HG03575 (cell line): Measurements from ENCODE around the gene TFB1M.

Experiments
- ATAC-seq: cut with Tn5 transposase; IDR thresholded peaks from one replicate; pipeline ENCODE4 v1.9.1; 2021; ENCODE audit not compliant: unreplicated experiment, insufficient number of reproducible peaks, low FRiP score; ENCODE audit errors: extremely low read depth

Gene TFB1M

GRCh38 chr6:155310596-155310995 is 3.7 kb downstream of the TFB1M start:
- ATAC-seq = no peak

DNA sequence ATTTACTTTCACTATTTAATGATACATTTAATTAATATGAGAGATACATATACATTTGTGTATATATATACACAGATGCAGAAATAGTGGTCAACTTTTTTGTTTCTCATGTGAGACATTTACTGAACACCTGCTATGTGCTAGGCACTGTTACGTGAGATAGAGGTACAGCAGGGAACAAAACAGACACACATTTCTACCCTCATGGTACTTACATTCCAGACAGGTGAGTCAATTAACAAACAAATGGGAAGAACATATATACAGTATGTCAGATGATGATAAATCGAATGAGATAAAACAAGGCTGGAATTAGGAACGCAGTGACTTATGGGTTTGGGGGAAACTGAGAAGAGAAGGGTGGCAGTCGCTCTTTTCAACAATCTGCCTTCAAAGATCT is 5.1 kb downstream of the TFB1M start:
- no peak for ATAC-seq

DNA sequence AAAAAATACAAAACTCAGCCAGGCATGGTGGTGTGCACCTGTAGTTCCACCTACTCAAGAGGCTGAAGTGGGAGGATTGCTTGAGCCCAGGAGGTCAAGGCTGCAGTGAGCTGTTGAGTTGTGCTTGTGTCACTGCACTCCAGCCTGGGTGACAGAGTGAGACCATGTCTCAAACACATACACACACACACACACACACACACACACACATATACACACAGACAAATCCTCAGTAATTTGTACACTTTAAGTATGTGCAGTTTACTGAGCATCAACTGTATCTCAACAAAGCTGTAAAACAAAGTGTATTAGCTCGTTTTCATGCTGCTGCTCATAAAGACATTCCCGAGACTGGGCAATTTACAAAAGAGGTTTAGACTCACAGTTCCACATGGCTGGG is 7.3 kb downstream of the TFB1M start:
- ATAC-seq = no peak

- no peak for ATAC-seq
Measured at GRCh38 chr6:155303361-155303870, 10.9 kb downstream of the TFB1M start.

DNA sequence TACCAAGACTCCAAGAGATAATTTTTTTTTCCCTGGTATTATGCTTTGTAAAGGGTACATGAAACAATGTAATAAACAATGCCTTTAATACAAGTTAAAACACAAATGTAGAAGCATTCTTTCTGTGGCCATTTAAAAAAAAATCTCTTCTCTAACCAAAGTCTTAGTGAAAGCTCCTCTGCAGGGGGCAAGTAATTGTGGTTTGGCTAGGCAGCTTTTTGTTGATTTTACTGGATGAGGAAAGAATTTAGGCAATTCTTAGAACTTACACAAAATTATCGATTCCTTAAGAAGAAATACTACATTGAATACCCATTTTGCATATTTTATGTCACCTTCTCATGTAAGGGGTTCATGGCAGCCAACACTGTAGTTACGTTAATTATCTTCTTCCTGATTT is 12.4 kb downstream of the TFB1M start:
- ATAC-seq = no peak

DNA sequence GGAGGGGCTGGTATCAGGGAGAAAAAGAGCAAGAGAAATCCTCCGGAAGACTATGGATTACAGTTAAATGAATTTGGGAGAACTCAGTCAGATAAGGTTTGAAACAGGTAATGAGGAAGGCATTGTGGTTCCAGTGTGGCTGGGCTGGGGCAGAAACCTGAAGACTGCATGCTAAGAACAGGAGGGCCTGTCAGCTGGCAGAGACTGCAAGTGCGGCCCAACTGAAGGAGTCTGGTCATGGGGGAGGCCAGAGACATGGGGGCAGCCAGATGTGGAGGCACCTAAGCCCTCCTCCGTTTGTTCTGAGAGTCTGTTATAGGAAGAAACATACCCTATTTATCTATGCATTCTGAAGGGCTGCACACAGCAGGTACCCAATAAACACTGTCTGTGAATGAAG is 16.6 kb downstream of the TFB1M start:
- no peak for ATAC-seq

DNA sequence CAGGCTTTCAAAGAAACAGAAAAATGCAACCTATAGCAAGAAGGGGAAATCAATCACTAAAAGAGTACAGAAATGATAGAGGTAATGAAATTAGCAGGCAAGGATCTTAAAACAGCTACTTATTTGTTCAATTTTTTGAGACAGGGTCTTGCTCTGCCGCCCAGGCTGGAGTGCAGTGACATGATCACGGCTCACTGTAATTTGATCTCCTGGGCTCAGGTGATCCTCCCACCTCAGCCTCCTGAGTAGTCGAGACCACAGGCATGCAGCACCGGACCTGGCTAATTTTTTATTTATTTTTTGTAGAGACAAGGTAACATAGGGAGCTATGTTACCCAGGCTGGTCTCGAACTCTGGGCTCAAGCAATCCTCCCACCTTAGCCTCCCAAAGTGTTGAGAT is 21.6 kb downstream of the TFB1M start:
- no peak for ATAC-seq

DNA sequence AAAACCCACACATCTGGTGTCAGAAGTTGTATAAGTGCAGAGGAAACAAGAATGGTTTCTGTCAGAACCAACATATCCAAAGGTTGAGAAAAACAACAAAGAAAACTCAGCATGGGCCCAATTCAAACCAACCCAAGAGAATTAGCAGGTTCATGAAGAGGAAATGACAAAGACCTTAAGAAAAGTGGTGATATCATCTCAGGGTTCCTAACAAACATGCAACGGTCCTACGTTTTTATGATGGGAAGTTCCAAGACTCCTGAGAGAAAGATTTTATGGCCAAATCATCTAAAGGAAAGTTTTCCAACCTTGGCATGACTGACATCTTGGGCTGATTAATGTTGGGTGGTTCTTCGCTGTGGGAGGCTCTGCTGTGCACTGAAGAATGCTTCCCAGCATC is 23.0 kb downstream of the TFB1M start:
- no peak for ATAC-seq

DNA sequence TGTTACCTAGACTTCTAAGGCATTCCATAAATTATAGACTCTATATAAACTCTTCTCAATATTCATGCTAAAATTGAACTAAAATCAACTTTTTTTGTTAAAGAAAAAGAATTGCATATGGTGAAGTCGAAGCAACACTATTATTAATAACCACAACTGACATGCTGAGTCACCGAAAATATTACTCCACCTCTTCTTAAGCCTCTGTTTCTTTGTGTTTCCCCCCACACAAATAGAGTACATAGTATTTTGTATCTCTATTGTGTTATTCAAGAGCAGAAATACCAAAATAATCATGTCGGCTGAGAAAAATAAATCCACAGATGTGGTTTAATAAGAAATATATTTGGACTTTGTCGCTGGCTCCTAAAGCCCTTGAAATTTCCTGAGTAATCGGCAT is 23.8 kb downstream of the TFB1M start:
- no peak for ATAC-seq

DNA sequence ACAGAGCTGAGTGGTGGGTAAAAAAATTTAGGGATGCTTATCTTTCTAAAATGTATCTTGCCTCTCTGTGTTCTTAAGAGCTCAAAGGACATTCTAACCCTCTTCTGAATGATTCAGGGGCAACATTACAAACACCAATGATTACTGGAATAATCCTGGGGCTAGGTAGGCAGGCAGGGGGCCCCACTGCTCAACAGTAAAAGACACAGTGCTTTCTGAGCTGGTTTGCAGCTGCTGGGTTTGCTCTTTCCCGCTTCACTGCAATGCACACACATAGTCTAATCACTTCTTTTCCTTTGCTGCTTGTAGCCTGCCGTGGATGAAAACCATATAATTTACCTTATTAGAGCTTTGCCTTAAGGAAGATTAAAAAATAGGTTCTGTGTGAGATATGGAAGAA is 26.5 kb downstream of the TFB1M start:
- no peak for ATAC-seq

DNA sequence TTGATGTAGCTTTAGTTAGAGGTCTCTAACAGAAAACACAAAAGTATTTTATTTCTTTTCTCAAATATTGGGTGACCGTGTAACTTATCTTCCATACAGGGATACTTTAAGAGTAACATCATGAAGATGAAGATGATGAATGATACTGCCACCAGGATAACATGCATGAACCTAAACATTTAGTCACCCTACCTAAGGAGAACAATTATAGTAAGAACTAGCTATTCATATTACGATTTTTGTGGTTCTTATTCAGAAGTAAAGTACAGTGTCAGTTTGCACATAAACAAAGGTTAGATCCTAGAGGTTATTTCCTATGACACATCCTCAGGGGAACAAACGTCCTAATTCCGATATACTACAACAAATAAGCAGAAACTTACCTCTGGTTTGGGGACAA is 29.5 kb downstream of the TFB1M start:
- ATAC-seq = no peak

DNA sequence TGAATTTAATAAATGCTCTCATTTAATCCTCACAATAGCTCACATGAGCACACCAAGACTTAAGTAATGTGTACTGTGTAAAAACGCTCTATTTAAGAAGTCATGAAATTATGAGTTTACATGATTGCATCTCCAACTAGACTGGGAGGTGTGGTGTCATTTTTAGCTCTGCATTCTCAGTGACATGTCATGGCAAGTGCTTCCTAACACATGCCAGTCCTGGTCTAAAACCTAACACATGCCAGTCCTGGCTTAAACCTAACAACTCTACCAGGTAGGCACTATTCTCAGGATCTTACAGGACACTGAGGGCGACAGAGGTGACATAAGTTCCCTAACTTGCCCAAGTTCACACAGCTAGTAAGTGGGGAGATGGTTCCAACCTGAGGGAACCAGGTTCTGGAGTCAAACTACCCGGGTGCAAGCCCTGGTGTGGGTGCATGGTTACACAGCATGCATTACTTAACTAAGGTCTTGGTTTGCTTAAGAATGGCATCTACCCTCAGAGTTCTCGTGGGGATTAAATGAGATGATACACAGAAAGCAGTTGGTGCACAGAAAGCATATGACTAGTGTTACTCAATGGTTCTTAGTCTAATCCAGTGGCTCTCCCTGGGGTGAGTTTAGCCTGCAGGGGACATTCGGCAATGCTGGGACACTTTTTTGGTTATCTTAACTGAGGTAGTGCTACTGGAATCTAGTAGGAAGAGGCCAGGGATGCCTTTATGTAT is 35.8 kb downstream of the TFB1M start:
- no peak for ATAC-seq

- ATAC-seq = no peak
Measured at GRCh38 chr6:155276638-155277037, 37.6 kb downstream of the TFB1M start.

DNA sequence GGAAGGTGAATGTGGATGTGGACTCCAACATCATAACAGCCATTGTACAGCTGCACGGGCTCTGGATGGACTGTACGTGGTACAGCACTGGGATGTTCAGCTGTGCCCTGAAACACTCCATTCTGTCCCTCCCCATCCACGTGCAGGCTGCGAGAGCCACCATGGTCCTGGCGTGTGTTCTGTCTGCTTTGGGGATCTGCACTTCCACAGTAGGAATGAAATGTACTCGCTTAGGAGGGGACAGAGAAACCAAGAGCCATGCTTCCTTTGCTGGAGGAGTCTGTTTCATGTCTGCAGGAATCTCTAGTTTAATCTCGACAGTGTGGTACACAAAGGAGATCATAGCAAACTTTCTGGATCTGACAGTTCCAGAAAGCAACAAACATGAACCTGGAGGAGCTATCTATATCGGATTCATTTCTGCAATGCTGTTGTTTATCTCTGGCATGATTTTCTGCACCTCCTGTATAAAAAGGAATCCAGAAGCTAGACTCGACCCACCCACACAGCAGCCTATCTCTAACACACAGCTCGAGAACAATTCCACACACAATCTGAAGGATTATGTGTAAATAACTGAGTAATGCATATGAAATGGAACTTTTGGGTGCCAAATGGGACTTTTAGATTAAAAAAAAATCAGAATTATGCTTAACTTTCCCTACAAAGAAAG is 38.3 kb downstream of the TFB1M start:
- ATAC-seq = no peak

DNA sequence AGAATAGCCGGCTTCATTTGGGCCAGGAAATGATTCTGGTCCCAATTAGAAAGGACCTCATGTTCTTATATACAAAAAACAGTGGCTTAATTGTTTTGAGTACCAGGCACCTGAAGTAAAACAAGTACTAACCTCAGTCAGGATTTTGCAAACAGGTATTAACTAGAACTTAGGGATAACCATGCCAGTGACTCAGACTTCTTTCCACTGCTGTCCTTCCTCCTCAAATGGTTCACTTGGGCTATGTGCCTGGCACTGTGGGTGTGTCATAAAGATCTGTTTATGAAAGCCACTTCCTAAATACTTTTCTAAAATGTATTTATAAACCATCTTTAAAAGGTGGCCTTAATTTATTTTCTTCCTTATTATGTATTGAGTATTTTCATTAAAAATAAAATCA is 39.8 kb downstream of the TFB1M start:
- no peak for ATAC-seq

- ATAC-seq = no peak
Measured at GRCh38 chr6:155274106-155274505, 40.2 kb downstream of the TFB1M start.

DNA sequence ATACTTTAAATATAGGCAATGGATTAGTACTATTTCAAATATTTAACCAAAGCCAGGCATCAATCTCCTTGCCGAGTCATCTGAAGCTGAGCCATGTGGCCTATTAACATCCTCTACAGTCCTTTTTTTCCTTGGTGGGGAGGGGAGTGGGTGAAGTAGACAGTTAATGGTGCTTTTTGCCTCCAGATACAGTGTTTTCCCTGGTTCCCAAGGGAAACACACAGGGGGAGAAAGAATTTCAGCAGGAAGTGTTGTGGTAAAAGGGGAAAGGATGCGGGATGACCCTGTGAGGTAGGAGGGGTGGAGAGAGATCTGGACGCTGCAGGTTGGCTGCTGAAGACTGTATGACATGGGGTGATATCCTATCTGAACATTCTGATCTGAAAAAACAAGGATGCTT is 40.9 kb downstream of the TFB1M start:
- no peak for ATAC-seq

DNA sequence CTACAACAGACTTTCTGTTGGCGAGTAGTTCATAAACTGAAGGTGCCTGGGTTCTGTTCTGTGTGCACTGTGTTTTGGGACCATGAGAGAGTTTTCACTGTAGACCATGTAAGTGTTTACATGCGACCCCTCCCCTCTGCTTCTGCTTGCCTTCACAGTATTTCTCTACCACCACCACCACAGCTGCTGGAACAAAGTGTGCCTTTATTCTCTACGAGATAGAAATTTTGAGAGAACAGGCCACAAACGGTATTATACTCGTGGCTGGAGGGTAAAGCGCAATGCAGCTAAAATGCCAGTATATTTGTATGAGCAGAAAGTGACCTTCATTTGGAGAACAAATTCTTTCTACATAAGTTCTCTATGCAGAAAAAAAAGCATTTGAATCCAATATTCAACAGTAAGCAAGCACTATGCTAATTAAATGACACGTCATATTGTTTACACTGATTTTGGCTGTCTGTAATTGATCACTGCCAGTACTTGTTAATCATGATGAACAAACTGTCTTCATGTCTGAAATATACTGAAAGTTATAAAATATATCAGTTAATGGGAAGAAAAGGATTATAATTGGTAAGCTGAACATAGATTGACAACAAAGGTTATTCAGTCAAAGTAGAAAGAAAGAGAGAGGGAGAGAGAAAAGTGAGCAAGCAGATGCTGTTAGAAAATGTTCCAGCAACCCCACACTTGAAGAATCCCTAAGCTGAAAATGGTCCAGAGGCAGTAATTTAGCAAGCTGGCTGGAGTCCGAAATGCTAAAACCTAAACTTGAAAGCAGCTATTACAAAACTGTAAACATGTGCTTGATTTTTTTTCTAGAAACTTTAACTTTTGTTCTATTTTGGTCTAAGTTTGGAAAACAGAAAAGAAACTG is 41.7 kb downstream of the TFB1M start:
- ATAC-seq = no peak

DNA sequence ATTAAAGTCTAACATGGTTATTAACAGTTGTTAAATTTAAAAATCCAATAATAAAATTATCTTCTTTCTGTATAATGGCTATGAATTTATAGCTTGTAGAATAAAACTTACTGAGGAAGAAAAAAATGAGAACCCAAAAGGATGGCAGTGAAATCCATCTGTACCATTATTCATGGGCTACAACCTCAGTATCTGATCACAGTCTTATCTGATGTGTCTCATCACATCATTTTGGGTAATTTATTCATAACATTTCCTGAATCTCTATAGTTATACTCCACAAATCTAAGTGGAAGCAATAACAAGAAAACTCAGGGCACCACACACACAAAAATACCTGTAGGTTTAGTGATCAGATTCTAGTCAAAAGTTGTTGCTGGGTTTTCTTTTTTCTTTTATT is 43.1 kb downstream of the TFB1M start:
- ATAC-seq = no peak
